GM19351 (cell line): ENCODE results near the gene TRIM54.
"Not testable (repeated sequence)": the region's sequence is repeated elsewhere in the genome, so short reads cannot be mapped to it uniquely, and the experiment has no call there.

Source experiments
- ATAC-seq: cut with Tn5 transposase; IDR thresholded peaks from one replicate; pipeline ENCODE4 v1.9.1; 2021; ENCODE audit warnings: mild to moderate bottlenecking, moderate library complexity; ENCODE audit not compliant: unreplicated experiment

TRIM54 gene

DNA sequence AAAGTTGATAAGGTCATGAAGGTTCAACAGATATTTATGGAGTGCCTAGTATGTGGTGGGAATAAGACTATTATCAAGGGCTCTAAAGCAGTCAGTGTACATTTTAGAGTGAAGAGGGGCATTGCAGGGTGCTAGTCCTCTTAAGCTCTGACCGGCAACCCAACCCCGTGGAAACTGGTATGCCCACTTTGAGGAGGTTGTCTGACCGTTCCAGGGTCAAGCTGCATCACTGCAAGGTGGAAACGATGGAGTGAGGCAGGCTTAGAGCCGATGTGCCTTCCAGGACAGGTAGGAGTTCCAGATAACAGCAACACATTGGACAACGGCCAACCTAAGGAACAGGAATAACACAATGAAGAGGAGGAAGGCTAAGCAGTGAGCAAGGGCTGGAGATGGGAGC lies 27.4 kb downstream of the TRIM54 start:
- ATAC-seq = no peak

DNA sequence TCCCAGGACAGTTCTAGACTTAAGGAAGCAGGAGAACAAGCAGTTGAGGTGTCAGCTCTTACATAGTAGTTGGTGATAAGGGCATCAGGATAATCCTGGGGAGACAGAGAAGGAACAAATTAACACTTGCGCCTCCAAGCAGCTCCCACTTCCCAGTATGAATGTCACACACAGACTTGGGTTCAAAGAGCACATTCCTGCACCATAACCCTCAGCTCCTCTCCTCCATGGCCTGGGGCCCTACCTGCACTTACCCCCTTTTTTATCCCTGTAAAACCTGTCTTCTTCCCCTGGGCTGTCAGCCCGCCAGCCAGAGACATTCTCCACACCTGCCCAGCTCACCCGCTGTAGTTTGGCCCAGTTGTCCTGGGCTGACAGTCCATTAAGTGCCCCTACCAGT lies 29.9 kb downstream of the TRIM54 start:
- no peak for ATAC-seq

DNA sequence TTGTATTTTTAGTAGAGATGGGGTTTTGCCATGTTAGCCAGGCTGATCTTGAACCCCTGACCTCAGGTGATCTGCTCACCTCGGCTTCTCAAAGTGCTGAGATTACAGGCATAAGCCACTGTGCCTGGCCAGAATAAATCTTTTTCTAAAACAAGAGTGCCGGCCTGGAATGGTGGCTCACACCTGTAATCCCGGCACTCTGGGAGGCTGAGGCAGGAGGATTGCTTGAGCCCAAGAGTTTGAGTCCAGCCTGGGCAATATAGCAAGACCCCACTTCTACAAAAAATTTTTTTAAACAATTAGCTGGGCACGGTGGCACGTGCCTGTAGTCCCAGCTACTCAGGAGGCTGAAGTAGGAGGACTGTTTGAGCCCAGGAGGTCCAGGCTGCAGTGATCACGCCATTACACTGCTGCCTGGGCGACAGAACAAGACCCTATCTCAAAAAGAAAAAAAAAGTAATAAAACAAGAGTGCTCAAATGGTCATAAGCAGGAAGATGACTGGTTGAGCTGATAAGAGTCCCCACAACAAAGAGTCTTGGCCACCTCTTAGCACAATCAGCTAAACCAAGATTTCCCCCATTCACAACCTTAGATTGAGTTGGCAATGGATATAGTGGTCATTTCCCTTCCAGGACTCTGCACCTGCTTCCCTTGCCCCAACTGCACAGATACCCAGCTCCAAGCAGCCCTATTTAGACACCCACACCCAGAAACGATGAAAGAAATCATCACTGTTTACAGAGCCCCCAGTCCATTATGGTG lies 31.8 kb downstream of the TRIM54 start:
- ATAC-seq = no peak

DNA sequence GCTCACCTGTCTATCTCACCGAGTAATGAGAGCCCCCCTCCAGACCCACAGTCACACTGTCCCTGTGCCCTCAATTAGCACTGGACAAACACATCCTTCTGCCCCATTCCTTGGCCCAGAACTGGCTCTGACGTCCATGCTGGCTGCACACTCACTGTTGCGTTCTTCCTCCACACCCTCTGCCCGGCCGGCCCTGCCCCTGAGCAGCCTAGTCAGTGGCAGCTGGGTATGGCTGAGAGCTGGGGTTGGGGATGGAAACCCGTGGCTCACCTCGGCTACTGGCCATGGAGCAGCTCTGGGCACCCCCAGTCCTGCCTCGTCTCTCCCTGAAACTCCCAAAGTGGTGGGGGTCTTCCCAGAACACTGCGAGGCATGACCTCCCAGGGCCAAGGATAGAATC lies 32.5 kb downstream of the TRIM54 start:
- no peak for ATAC-seq

DNA sequence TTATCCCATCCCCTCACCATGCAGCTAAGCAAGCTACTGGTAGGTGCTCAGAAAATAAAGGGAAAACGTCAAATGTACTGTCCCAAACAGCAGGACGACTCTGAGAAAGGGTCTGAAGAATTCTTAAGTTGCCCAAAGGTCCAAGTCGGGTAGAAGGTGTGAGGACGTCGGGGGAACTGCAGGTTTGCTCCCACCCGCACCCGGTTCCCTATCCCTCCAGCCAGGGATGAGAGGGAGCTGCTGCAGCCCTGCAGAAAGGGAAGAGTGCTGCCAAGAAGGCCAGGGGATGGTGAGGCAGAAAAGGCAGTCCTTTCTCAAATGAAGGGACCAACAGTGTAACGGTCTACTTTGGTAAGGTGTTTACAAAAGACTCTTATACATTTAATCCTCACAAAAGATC lies 32.9 kb downstream of the TRIM54 start:
- ATAC-seq = no peak

DNA sequence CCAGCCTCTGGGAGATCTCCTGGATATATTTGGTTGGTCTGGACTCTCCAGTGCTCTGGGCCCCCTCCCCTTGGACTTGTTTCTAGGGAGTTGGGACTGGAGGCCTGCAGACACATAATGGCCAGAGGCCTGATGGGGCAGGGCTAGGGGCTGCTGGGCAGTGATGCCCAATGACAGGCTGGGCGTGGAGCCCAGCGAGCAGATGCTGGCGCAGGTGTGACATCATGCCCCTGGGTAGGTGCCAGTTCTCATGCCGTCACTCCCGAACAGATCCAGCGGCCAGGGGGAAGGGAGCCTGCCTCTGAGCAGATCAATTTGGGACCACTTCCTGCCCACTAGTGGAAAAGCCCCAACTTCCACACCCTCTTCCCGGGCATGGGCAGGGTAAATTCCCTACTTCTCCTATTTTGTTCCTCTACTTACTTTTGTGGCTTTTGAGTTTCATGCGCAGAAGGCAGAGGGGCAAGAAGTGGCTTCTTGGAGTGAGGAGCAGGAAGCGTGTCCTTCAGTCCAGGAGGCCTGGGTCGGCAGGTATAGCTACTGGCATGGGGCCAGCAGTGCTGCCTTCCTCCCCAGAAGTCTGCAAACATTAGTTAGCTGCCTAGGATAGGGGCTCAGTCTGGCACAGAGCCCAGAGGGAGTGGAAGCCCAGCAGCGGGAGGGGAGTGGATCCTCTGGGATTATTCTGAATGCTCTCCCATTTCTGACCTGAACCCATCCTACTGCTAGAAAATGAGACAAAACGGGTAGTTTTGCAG lies 34.6 kb downstream of the TRIM54 start:
- ATAC-seq = no peak

DNA sequence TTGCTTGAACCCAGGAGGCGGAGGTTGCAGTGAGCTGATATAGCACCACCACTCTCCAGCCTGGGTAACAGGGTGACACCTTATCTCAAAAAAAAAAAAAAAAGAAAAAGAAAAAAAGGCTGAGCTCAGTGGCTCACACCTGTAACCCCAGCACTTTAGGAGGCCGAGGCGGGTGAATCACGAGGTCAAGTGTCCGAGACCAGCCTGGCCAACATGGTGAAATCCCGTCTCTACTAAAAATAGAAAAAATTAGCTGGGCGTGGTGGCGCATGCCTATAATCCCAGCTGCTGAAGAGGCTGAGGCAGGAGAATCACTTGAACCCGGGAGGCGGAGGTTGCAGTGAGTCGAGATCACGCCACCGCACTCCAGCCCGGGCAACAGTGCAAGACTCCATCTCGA lies 37.6 kb downstream of the TRIM54 start:
- not testable (repeated sequence) for ATAC-seq

DNA sequence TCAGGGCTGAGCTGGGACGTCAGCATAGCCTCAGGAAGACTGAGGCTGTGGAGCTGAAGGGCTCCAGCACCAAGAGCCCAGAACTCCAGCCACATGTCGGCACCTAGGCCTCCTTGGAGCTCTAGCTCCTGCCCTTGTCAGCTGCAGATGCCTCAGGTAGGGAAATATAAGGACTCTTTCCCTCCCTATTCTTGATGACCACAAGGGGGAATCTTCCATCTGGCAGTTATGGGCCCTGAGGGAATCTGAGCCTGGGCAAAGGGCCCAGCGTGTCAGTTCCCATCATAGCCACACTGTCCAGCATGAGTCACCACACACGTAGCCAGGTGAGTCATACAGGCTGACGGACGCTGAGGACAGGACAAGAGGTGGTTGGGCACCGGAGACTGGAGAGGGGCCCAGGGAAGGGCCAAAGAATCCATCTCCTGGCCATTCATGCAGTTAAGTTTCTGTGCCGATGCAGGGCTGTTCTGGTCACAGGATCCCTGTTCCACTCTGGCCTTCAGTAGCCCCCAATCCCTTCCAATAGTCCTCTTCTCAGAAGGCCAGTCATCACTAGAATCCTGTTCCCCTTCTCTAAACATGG lies 38.8 kb downstream of the TRIM54 start:
- no peak for ATAC-seq

DNA sequence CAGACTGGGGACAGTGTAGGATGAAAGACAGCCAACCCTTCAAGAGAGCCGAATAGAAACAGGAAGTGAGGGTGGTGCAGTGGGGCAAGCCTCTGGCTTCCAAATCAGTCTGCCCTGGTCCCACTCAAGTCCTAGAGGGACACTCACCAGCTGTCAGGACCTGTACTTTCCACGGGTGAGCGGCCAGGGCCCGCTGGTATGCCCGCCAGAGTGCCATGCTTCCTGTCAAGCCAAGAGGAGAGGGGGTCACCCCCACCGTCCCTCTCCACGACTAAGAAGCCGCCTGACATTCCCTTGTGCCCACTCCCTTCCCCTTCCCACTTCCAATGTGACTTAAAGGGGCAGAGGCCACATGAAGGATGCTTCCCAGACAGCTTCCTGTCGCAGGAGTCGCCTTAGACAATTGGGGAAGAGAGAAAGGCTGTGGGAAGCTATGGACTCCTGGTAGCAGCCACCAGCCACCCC lies 40.1 kb downstream of the TRIM54 start:
- ATAC-seq = no peak

DNA sequence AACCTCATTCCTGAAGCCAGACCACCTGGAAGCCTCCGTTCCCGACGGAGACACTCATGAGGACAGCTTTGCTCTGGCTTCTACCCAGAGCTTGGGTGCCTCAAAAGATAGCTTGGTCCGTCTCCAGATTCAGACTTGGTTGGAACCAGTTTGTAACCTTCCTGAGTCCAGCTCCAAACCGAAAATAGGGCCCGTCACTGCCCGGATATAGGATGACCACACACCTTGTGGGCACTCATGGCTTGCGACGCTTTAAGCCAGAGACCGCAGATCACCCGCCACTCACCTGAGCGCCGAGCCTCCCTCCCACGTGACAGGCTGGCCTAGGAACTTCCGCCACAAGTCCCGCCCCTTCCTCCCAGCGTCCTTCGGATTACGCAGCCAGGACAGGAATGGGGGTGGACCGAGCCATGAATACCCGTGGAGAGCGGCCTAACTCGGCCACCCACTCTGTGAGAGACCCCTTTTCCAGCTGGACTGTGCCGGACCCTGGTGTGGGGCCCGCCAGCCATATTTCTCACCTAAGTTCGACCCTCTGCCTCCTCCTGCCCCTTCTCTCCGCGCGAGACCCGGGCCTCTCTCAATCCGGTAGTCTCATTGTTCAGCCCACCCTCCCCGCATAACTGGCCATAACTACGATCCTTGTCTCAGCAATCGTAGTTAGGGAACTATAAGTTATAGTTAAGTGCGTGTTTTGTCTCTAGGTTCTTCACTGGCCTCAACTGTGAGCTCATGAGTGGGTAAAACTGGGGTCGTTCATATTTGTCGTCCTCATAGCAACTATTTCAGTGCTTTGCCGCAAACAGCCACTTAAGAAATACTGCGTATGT lies 40.8 kb downstream of the TRIM54 start, which contains the start of gene MPV17:
TSS of gene MPV17 (minus strand) at position 332 of the 830 bp plus-strand sequence. CDS start 580 bp downstream, outside the sequence.
- ATAC-seq = peak; percentile 88

DNA sequence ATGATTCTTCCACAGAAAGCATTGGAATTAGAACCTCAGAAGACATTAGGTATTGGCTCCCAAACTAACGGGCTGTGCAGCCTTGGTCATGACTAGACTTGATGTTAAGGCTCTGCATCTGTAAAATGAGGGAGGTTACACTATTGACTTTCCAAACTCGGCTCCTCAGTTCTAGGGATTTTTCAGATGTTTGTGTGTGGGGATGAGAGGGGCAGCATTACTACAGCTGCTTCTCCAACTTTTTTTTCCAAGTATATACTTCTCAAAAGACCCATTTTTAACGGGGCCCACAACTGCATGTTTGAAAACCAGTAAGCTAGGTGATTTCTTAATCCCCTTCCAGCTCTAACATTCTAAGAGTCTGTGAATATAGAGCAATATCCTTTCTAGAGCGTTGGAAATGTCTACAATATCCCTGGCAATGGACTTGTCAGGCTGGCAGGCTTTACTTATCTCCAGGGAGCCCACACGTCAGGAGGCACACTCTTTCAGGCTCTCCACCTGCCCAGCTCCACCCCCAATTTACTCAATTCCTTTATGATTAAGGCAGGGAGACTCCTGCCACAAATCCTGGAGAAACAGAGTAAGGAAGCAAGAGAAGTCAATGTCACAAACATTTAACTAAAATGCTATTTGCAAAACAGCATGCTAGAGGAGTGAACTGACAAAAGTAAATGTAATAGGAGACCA lies 41.5 kb downstream of the TRIM54 start:
- no peak for ATAC-seq

DNA sequence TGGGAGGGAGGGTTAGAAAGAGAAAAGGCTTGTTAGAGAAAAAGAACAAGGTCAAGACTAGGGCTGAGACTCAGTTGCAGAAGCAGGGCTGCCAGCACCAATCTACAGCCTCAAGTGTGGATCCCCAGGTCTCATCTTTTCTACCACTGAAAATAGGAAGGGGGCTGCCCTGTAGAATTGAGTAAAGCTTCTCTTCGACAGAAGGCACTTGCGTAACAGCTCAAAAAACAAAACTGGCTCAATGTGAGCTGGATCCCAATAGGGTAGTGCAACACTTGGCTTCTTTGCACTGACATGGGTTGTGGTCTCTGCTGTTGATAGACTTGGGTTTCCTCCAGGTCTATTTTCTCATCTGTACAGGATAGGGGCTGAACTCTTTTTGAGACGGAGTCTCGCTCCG lies 42.5 kb downstream of the TRIM54 start:
- no peak for ATAC-seq

DNA sequence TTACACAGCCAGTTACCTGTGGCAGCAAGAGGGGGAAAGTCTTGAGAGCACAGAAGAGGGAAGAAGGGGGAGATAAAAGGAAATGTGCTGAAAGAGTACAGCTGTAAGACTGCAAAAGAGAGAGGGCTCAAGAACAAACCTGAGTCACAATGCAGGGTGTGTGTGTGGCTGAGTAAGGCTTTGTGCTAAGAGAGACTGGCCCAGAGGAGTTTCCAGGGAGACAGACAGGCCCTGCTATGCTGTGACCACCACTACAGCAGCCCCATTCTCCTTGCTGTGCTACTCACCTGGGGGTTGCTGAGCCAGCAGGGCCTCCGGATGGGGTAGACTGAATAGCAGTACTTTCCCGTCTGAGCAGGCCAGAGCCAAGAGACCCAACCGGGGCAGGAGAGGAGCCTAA lies 53.1 kb downstream of the TRIM54 start:
- ATAC-seq = no peak

DNA sequence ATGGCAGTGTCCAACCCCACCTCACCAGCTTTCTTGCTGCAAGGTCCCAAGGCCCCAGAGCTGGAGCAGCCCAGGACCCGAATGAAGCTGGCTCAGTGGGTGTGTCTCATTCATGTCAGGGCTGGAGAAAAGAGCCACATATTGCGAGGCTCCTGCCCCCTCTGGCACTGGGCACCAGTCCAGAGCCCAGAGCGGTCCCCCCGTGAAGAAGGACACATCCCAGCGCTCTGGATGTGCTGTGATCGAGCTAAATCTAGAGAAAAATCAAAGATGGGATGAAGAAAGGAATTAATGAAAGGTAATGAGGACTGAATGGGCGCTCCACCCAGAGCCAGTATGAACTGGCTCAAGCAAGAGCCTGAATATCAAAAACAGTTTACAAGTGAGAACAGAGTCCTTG lies 53.9 kb downstream of the TRIM54 start:
- ATAC-seq = no peak

DNA sequence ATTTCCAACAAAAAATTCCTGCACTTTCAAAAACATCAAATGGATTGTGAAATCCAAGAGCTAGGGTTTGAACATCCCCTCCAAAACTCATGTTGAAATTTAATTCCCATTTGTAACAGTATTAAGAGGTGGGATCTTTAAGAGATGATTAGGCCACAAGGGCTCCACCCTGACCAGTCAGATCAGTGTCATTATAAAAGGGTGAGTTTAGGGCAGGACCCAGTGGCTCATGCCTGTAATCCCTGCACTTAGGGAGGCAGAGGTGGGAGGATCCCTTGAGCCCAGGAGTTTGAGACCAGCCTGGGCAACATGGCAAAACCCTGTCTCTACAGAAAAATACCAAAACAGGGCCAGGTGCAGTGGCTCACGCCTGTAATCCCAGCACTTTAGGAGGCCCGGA lies 65.4 kb downstream of the TRIM54 start:
- no peak for ATAC-seq

DNA sequence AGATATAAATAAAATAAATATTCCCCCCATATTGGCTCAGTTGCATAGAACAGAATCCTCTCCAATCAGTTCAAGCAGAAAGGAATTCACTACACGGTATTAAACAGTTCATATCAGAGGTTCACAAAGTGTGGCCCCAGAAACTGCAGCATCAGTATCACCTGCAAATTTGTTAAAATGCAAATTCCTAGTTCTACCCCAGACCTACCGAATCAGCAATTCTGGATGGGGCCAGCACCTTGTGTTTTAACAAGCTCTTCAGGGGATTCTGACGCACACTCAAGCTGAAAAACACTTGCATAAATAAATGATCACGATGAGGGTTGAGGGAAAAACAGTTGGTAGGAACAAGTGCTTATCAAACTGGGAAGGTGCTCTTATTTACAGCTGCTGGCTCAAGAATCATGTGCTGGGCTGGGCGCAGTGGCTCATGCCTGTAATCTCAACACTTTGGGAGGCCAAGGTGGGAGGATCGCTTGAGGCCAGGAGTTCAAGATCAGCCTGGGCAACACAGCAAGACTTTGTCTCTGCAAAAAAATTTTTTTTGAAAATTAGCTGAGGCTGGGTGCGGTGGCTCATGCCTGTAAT lies 68.0 kb downstream of the TRIM54 start:
- no peak for ATAC-seq

DNA sequence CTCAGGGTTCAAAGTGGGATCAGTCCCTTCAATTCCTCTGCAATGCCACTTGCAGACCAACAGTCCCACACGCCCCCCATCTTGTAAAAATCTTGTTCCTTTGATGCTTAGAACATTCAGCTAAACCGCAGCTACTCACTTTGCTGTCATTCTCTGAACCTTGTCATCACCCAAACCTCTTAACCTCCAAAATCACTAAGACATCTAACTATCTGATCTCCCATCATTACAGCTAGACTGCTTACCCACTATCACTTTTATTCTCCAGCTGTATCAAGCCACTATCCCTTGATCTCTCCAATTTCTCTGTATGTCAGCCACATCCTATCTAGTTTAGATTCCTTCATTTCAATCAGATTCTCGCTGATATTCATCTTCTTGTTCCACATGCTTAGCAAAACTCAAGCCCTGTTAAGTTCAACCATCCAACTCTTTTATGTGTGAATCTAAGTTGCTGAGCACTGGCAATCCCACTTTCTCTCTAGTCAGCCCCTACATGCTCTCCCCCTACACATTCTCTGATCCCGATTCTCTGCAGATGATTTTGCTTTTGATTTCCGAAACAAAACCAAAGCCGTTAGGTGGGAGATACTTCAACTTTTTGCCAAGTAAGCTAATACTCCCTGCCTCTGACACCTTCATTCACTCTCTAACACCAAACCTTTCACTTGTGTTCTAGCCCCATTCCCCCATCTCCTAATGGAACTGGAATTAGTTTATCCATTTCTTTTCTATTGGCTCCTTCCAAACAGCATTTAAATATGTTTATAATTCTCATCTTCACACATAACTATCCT lies 69.8 kb downstream of the TRIM54 start:
- no peak for ATAC-seq

DNA sequence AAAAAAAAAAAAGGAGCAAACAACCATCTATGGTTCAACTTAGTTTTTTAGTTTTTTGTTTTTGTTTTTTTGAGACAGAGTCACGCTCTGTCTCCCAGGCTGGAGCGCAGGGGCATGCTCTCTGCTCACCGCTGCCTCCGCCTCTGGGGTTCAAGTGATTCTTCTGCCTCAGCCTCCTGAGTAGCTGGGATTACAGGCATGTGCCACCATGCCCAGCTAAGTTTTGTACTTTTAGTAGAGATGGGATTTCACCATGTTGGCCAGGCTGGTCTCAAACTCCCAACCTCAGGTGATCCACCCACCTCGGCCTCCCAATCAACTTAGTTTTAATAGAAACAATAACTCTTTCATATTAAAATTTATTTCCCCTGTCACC lies 71.1 kb downstream of the TRIM54 start:
- not testable (repeated sequence) for ATAC-seq
